ENCODE data around the gene TCF7L1. TPM values are rescaled to one million over a fixed set of nuclear protein-coding genes. Genes with fewer than 3 reads are reported as not detected.

TCF7L1 gene
- total RNA-seq, 4 donors from 2014 or later, result 0.26 to 37.1 (median 5.4) TPM

DNA sequence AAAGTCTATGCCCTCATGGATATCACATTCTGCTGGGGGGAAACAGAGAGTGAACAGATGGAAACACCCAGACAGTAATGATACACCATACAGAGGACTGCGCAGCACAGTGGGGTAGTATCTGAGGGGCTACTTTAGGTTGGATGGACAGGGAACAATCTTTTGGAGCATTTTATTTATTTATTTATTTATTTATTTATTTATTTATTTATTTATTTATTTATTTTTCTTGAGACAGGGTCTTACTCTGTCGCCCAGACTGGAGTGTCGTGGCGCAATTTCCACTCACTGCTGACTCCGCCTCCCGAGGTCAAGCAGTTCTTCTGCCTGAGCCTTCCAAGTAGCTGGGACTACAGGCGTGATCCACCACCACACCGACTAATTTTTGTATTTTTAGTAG is 105.4 kb downstream of the TCF7L1 start:
- Histone ChIP-seq H3K27ac (no peak overlapping the region), H3K27me3 (no peaks in the 10 kb centered on the region), H3K4me1 (no peaks in the 10 kb centered on the region), H3K9me3 (no peaks in the 10 kb centered on the region), H3K4me3 (no peak overlapping the region), H3K36me3 (no peaks in the 10 kb centered on the region)
- DNase-seq, result no peak
- no peak for TF ChIP-seq CTCF (IDR thresholded peaks at IDR 0.05)
- no peak for TF ChIP-seq POLR2A (IDR thresholded peaks at IDR 0.05)
- intact Hi-C loops (cut with DNase I; ENCODE audit: low total_unique reads), result no loop called here

- Histone ChIP-seq H3K9me3 (no peaks in the 10 kb centered on the region), H3K4me1 (no peaks in the 10 kb centered on the region), H3K4me3 (no peak overlapping the region), H3K27ac (no peak overlapping the region), H3K27me3 (no peaks in the 10 kb centered on the region), H3K36me3 (no peaks in the 10 kb centered on the region)
- DNase-seq, result no peak
- intact Hi-C loops (cut with DNase I; ENCODE audit: low total_unique reads), result no loop called here
- TF ChIP-seq CTCF (IDR thresholded peaks at IDR 0.05) (no peak), POLR2A (IDR thresholded peaks at IDR 0.05) (no peak)
Measured at GRCh38 chr2:85239102-85239501, 105.9 kb downstream of the TCF7L1 start.

- no peaks in the 10 kb centered on the region for H3K9me3 ChIP-seq
Measured at GRCh38 chr2:85240055-85240454, 106.9 kb downstream of the TCF7L1 start.

GRCh38 chr2:85242321-85242720 is 109.1 kb downstream of the TCF7L1 start:
- H3K4me1 ChIP-seq, result peaks cover 0 to 6% of the 10 kb centered on the region in 2 donors
- H3K27me3 ChIP-seq, result no peaks in the 10 kb centered on the region
- DNase-seq, result peak in 1 of 2 donors; percentile 7
- intact Hi-C loops (cut with DNase I; ENCODE audit: low total_unique reads), result no loop called here
- no peak for TF ChIP-seq POLR2A (IDR thresholded peaks at IDR 0.05)
- TF ChIP-seq CTCF (IDR thresholded peaks at IDR 0.05), result no peak
- H3K9me3 ChIP-seq, result no peaks in the 10 kb centered on the region
- no peak overlapping the region for H3K4me3 ChIP-seq
- H3K27ac ChIP-seq, result no peak overlapping the region
- H3K36me3 ChIP-seq, result no peaks in the 10 kb centered on the region

More at GRCh38 chr2:85240055-85240454, 106.9 kb downstream of the TCF7L1 start:
- peaks cover 0 to 3% of the 10 kb centered on the region in 2 donors for H3K4me1 ChIP-seq
- DNase-seq, result no peak
- H3K27ac ChIP-seq, result no peak overlapping the region
- no peak overlapping the region for H3K4me3 ChIP-seq
- intact Hi-C loops (cut with DNase I; ENCODE audit: low total_unique reads), result no loop called here
- H3K36me3 ChIP-seq, result no peaks in the 10 kb centered on the region
- TF ChIP-seq CTCF (IDR thresholded peaks at IDR 0.05) (no peak), POLR2A (IDR thresholded peaks at IDR 0.05) (no peak)
- no peaks in the 10 kb centered on the region for H3K27me3 ChIP-seq

DNA sequence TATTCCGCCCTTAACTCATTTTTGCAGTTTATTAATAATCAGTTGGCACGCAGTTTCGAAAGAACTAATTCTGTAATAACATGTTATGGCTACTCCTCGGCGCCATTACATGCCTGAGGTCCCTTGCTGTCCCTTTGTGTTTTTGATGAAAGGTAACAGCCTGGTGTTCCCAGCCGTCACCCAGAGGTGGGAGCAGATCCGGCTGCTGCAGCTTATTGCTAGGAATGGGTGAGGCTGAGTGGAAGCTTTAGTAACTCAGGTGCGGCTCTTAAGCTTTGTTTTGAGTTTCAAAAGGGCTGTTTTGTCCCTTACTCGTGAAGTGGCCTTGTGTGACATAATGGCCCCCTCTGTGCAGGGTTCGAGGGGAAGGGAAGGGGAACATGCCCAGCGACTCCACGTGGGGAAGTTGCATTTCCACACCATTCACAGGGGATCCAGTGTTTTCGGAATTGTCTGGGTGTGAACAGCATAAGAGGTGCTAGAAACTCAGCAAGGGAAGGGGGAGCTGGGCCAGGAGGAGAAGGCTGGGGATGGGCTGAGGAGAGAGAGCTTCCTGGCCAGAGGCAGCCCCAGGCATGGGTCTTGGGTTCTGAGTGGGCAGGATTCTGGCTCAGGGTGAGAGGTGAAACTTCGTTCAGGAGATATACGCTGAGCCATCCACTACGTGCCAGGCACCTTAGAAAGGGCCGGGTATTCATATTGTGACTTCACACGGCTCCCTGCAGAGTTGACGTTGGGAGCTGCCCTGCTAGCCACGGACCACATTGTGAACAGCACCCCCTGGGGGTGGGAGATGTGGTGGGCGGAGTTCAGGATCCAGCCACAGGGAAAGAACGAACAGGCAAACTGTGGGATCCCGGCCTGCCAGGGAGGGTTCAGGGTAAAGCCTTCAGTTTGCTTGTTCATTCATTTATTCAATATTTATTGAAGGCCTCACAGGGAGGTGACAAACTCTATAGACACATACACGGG is 110.2 kb downstream of the TCF7L1 start:
- no peaks in the 10 kb centered on the region for H3K27me3 ChIP-seq
- H3K27ac ChIP-seq, result no peak overlapping the region
- TF ChIP-seq POLR2A (IDR thresholded peaks at IDR 0.05) (no peak), CTCF (IDR thresholded peaks at IDR 0.05) (peak in 2 of 4 experiments; percentile 31 to 39)
- intact Hi-C loops (cut with DNase I; ENCODE audit: low total_unique reads), result no loop called here
- peaks cover 0 to 11% of the 10 kb centered on the region in 2 donors for H3K4me1 ChIP-seq
- no peak for DNase-seq
- no peaks in the 10 kb centered on the region for H3K36me3 ChIP-seq
- no peak overlapping the region for H3K4me3 ChIP-seq
- H3K9me3 ChIP-seq, result no peaks in the 10 kb centered on the region

All from uterus (tissue), 4 donors.